SK-N-SH treated with all-trans-retinoic acid at 6 μM for 48 hours (cell line): Measurements from ENCODE around the gene ASPDH.

Experiments used
- ARNTL ChIP-seq: fragments of 450-650 bp; formaldehyde crosslinking; IDR thresholded peaks from 2 replicates; pipeline ENCODE4 v1.5.0; 2020; ENCODE audit warnings: low read depth, mild to moderate bottlenecking, moderate library complexity, borderline replicate concordance
- ESRRG ChIP-seq: fragments of 250-450 bp; sonication (Bioruptor Pico); IDR thresholded peaks from 2 replicates; pipeline ENCODE4 v1.6.1; 2021; ENCODE audit warnings: mild to moderate bottlenecking
- PPARA ChIP-seq: fragments of 250-450 bp; sonication (Bioruptor Pico); IDR thresholded peaks from 2 replicates; pipeline ENCODE4 v1.5.0; 2020; ENCODE audit warnings: mild to moderate bottlenecking, borderline replicate concordance
- ZFP3 ChIP-seq: fragments of 250-450 bp; sonication (Bioruptor Pico); IDR thresholded peaks from 2 replicates; pipeline ENCODE4 v1.5.0; 2020; ENCODE audit warnings: mild to moderate bottlenecking, moderate library complexity
- ZNF70 ChIP-seq: fragments of 450-650 bp; formaldehyde crosslinking; IDR thresholded peaks from 2 replicates; pipeline ENCODE4 v1.5.0; 2020; ENCODE audit warnings: mild to moderate bottlenecking, moderate library complexity
- ZNF8 ChIP-seq: fragments of 450-650 bp; formaldehyde crosslinking; IDR thresholded peaks from 2 replicates; pipeline ENCODE4 v1.5.0; 2020; ENCODE audit warnings: mild to moderate bottlenecking, moderate library complexity
- TF ChIP-seq, protein P1 (sequence below): fragments of 250-450 bp; sonication (Bioruptor Pico); IDR thresholded peaks from 2 replicates; pipeline ENCODE4 v1.8.0; 2020; ENCODE audit warnings: mild to moderate bottlenecking, moderate library complexity, borderline replicate concordance
- TF ChIP-seq, protein P2 (sequence below): fragments of 250-450 bp; sonication (Bioruptor Pico); IDR thresholded peaks from 2 replicates; pipeline ENCODE4 v1.5.0; 2020; ENCODE audit warnings: mild to moderate bottlenecking, moderate library complexity
- TF ChIP-seq, protein P3 (sequence below): fragments of 250-450 bp; sonication (Bioruptor Pico); IDR thresholded peaks from 2 replicates; pipeline ENCODE4 v1.5.1; 2020; ENCODE audit warnings: low read depth, mild to moderate bottlenecking, moderate library complexity

DNA sequence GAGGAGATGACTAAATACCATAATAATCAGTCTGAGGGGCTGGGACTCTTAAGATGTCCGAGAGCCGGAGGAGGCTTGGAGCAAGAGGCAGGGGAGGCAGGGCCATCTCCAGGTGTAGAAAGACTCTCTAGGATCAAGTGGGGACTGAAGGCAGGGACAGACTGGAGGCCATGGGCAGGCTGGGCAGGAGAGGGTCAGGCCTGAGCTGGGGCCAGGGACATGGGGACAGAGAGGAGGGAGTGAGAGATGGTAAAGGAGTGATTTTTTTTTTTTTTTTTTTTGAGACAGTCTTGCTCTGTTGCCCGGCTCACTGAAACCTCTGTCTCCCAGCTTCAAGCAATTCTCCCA lies 4.9 kb downstream of the ASPDH start:
- TF ChIP-seq ZNF8 (CRISPR knock-in tag) (no peak), ESRRG (CRISPR knock-in tag) (no peak), ARNTL (CRISPR knock-in tag) (no peak), PPARA (CRISPR knock-in tag) (no peak), ZFP3 (CRISPR knock-in tag) (no peak), ZNF70 (CRISPR knock-in tag) (no peak)
- TF ChIP-seq, protein P1, sequence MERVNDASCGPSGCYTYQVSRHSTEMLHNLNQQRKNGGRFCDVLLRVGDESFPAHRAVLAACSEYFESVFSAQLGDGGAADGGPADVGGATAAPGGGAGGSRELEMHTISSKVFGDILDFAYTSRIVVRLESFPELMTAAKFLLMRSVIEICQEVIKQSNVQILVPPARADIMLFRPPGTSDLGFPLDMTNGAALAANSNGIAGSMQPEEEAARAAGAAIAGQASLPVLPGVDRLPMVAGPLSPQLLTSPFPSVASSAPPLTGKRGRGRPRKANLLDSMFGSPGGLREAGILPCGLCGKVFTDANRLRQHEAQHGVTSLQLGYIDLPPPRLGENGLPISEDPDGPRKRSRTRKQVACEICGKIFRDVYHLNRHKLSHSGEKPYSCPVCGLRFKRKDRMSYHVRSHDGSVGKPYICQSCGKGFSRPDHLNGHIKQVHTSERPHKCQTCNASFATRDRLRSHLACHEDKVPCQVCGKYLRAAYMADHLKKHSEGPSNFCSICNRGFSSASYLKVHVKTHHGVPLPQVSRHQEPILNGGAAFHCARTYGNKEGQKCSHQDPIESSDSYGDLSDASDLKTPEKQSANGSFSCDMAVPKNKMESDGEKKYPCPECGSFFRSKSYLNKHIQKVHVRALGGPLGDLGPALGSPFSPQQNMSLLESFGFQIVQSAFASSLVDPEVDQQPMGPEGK = no peak
- TF ChIP-seq, protein P2, sequence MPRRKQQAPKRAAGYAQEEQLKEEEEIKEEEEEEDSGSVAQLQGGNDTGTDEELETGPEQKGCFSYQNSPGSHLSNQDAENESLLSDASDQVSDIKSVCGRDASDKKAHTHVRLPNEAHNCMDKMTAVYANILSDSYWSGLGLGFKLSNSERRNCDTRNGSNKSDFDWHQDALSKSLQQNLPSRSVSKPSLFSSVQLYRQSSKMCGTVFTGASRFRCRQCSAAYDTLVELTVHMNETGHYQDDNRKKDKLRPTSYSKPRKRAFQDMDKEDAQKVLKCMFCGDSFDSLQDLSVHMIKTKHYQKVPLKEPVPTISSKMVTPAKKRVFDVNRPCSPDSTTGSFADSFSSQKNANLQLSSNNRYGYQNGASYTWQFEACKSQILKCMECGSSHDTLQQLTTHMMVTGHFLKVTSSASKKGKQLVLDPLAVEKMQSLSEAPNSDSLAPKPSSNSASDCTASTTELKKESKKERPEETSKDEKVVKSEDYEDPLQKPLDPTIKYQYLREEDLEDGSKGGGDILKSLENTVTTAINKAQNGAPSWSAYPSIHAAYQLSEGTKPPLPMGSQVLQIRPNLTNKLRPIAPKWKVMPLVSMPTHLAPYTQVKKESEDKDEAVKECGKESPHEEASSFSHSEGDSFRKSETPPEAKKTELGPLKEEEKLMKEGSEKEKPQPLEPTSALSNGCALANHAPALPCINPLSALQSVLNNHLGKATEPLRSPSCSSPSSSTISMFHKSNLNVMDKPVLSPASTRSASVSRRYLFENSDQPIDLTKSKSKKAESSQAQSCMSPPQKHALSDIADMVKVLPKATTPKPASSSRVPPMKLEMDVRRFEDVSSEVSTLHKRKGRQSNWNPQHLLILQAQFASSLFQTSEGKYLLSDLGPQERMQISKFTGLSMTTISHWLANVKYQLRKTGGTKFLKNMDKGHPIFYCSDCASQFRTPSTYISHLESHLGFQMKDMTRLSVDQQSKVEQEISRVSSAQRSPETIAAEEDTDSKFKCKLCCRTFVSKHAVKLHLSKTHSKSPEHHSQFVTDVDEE (CRISPR knock-in tag) = no peak
- TF ChIP-seq, protein P3, sequence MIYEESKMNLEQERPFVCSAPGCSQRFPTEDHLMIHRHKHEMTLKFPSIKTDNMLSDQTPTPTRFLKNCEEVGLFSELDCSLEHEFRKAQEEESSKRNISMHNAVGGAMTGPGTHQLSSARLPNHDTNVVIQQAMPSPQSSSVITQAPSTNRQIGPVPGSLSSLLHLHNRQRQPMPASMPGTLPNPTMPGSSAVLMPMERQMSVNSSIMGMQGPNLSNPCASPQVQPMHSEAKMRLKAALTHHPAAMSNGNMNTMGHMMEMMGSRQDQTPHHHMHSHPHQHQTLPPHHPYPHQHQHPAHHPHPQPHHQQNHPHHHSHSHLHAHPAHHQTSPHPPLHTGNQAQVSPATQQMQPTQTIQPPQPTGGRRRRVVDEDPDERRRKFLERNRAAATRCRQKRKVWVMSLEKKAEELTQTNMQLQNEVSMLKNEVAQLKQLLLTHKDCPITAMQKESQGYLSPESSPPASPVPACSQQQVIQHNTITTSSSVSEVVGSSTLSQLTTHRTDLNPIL = no peak
